Measurements from ENCODE around the gene TMEM187.

Gene TMEM187

DNA sequence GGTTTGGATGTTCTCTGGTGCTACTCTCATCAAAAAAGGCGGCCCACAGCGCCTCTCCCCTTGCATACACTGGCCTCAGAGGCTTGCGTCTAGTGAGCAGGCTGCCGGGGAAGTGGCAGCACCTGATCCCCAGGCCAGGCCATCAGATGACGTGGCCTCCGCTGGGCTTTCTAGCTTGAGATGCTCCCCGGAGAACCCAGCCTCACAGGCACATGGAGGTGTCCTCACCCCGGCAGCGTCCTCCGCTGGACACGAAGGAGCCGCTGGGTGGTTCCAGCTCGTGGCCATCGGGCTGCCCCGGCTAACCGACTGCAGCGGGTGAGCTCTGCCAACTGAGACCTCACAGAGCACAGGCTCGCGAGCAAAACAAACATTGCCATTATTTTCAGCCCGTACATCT, 34.4 kb downstream of the TMEM187 start:
- no peak for DNase-seq

- no peak for DNase-seq
Observed at GRCh38 chrX:154008521-154008920, 36.0 kb downstream of the TMEM187 start.

GRCh38 chrX:154010330-154011087, 38.0 kb downstream of the TMEM187 start:
- DNase-seq: no peak

DNA sequence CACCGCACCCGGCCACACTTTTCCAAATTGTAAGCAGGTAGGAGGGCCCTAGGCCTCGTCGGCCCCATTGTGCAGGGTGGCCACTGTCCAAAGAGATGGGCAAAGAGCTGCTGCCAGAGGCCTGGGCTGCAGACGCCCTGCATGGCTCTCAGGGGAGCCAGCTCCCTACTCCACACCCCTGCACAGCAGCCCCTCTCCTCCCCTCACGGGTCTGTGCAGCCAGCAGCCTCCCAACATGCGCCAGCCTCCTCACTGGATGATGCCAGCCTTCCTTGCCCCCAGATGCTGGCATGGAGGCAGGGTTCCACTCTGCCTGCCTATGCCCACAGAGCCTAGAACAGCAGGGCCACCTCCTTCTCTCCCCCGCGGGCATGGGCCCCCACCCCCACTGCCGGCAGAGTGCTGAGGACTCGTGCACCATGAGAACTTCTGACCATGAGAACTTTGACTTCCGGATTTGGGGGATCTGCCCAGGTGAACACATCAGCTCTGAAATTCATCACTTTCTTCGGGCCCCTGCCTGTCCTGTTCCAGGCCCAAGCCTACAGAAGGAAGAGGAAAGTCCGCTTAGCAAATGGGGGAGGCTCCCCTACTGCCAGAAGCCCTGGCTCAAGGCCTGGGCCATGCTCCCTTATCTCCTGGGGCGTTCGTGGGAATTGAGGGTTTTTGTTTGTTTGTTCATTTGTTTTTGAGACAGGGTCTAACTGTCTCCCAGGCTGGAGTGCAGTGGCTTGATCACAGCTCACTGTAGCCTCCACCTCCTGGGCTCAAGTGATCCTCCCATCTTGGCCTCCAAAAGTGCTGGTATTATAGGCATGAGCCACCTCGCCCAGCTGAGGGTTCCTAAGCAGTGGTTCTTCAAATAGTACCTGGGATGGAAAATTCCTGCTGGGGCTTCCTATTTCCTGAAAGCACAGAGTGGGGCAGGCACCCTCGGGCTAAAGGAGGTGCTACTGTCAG, 39.1 kb downstream of the TMEM187 start:
- DNase-seq: no peak

DNA sequence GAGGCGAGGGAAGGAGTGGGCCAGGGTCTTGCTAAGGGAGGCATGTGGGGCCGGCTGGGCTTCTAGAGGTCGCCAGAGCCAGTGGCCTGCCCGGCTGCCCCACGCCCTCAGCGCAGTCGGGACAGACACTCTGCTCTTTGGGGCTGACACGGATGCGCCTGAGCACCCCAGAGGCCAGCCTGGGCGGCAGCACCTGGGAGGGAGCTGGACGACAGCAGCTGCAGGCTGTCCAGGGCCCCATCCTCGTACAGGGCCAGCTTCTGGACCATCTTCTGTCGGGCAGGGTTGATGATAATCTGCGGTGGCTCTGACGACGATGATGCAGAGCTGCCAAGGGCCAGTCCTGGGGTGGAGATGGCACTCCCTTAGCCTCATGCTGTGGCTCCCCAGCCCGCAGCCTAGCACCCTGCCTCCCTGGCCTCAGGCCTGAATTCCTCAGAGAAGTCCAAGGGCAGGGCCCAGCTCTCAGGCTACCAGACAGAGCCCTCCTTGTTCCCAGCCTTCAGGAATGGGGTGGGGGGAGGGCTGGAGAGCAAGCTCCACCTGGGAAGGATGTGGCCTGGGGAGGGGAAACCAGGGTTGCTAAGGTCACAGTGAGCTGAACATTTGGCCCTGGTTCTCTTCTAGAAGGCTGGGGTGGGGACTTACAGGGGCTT, 39.9 kb downstream of the TMEM187 start:
- DNase-seq: no peak

GRCh38 chrX:154013001-154013421, 40.5 kb downstream of the TMEM187 start:
- DNase-seq: no peak

DNA sequence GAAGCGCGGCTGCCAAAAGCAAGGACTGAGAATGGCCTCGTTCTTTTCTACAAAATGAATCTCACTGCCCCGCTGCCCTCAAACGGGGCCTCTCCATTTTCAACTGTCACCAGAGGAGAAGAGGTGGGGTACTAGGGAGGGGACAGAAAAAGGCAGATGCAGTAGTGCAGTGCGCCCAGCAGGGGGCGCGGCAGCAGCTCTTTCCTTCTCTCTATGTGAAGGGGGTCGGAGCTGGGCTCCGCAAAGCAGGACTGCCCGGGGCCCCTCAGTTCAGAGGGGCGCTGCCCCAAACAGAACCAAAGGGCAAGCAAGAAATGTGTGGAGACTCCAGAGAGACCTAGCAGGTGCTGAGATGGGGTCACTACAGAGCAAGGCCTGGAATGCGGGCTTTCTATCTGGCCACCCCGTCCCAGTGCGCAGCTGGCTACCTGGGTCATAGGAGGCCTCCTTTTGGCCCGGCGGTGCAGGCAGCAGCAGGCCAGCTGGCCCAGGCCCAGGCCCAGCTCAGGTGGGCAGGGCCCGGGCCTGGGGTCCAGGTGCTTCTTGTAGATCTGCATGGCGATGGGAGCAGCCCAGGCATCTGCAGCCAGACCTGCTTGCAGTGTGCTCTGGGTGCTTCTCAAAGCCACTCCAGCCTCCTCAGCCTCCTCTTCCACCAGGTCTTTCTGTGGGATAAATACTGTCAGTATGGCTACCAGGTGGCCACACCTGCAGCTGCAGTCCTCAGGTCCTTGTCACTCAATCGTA, 41.2 kb downstream of the TMEM187 start:
- DNase-seq: peak; percentile 27 to 42

DNA sequence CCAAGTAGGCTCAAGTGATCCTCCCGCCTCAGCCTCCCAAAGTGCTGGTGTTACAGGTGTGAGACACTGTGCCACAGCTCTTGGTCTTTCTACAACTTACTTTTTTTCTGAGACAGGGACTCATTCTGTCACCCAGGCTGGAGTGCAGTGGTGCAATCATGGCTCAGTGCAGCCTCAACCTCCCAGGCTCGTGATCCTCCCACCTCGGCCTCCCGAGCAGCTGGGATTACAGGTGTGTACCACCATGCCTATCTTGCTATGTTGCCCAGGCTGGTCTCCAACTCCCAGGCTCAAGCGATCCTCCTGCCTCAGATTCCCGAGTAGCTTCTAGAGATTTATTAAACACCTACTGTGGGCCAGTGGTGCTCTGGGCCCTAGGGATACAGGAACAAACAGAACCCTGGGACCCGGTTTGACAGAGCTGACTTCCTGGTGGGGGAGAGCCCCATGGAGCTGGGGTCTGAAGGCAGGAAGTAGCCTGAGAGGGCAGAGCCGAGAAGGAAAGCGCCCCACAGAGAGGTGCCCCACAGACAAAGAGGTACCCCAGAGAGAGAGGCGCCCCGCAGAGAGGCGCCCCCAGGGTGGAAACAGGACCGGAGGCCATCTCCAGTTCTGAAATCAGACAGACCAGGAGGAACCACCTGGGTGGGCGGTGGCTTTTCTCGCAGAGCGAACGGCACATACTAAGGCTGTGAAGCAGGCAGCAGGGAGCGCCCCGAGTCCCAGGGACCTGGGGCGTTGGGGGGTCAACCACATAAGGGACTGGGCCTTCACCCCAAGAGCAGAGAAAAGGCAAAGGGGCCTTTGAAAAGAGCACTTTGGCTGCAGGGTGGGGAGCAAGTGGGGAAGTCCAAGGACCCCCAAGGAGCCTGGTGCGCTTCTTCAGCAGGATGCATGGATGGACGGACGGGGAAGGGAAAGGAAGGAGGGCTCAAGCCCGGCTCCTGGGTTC, 42.2 kb downstream of the TMEM187 start:
- DNase-seq: no peak

DNA sequence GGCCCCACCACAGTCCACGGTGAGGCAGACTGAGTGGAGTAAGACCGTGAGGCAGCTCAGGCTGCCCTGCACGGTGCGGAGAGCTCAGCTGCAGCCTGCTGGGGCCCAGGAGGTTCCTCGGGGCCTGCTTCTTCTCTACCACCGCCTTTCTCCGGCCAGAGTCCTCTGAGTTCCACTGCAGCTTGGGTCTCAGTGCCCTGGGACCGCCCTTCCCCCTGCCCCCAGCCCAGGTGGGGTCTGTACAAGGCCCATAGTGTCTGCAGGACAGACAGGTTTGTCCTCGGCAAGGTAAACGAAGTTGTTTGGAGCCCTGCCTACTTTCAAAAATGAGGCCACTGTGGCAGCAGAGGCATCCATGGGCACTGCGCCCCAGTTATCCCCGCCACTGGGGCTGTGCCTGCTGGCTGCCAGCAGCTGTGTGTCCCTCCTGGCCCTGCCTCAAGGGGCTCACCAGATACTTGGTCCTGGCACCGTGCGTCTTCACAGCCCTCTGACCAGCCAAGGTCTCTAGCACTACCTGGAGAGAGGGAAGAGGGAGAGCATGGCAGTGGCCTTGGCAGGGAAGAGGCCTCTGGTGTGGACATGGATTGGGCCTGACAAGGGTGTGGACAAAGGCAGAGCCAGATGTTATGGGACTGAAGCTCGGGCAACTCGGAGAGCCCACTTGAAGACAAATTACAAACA, 43.2 kb downstream of the TMEM187 start:
- DNase-seq: no peak

DNA sequence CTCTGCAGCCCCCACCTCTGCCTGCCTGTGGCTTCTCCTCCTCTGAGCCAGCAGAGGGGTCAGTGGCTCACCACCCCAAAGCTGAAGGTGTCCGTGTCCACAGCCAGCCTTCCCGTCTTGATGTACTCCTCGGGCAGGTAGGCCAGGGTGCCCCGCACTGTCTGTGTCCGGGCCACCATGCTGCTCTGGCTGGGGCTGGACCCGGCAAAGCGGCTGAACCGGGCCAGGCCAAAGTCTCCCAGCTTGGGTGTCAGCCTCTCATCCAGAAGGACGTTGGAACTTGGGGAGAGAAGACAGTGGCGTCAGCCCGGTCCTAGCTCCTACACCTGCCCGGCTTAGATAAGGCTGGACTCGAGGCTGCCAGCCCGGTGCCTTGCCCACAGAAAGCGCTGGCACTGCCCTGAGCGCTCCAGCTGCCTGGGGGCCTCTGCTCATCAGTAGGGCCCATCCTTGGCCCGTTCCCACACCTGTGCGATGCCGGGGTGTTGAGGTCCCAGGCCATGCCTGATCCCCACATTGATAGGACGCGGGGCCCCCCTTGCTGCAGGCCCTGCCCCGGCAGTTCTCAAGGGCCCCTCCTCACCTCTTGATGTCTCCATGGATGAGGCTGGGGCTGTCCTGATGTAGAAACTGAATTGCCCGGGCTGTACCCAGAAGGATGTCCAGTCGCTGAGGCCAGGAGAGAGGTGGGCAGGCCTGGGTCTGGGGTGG, 44.0 kb downstream of the TMEM187 start:
- no peak for DNase-seq

- no peak for DNase-seq
Observed at GRCh38 chrX:154017766-154018517, 45.4 kb downstream of the TMEM187 start.

DNA sequence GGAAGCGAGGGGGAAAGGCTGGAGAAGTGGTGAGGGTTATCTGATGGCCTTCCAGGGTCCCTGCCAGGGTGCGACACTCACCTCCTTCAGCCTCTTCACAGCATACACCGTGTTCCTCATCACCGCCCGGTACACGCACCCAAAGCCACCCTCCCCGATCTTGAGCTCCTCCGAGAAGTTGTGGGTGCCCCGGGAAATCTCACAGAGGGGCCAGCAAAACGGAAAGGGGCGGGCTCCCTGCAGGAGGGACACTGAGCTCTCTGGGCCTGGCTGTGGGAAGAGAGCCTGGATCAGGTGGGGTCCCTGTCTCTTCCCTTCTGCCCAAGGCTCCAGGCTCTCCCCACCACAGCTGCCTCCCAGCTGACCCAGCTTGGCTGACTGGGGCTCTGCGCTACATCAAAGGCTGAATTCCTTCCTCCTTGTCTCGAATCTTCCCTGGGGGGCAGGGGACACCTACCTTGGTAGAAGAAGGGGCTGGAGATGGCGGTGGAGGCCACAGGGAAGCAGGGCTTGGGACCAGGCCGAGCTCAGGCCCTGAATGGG, 46.0 kb downstream of the TMEM187 start:
- DNase-seq: no peak

- no peak for DNase-seq
Observed at GRCh38 chrX:154019061-154019621, 46.6 kb downstream of the TMEM187 start.

- peak; percentile 41 to 57 for DNase-seq
Observed at GRCh38 chrX:154019633-154020528, 47.3 kb downstream of the TMEM187 start, which contains the start of gene IRAK1. Gene IRAK1 (minus strand): TSS chrX:154019902. CDS start chrX:154019812, 90 bp downstream.

- no peak for DNase-seq
Observed at GRCh38 chrX:154020536-154021115, 48.1 kb downstream of the TMEM187 start.

DNA sequence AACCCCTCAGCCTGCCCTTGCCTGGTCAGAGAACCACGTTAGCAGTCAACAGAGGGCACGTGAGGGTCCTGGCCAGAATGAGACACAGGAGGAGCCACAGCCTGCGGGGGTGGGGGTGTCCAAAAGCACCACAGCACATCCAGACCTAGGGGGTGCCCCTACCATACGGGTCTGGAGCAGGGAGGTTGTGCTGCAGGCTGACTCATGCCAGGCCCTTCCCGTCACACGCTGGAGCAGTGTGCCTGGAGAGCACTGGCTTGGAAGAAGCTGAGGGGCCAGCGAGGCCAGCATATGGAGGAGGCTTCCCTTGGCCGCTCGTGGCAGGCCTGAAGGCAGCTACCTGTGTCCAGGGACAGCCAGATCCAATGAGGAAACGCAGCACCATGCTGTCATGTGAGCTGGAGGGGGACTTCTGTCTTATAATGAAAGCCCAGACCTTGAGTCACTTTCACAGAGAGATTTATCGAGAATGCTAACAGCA, 48.6 kb downstream of the TMEM187 start:
- DNase-seq: no peak

DNA sequence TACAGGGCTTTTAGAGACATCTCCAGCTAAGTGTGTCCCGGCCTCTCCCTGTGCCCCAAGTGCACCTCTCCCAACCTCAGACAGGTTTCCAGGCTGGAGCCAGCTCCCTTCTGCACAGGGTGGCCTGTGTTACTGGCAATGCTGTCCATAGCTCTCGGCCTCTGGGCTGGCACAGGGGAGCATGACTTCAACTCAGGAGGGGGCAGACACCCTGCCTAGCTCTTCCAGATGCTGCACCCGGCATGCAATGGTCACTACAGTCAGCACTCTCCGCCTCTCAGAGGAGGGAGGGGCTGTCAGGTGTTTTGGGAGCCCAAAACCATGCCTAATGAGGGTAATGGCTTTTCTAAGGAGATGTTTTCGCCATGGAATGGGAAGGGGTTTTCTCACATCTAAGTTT, 49.6 kb downstream of the TMEM187 start:
- DNase-seq: no peak

Measured in activated CD4-positive, alpha-beta T cell treated with anti-CD3 and anti-CD28 coated beads for 4 hours (primary cell).